Fibroblast of skin of back (primary cell): ENCODE measurements around the gene CTSE.
A peak's percentile ranks its signal among the peaks of the same experiment; 100 is the strongest.

ENCODE experiments used
- DNase-seq: peaks from one replicate; pipeline ENCODE4 v3.0.0-alpha.2; 2013

The CTSE gene

GRCh38 chr1:206049919-206050600 lies 26.4 kb upstream of the CTSE start:
- DNase-seq, result no peak

DNA sequence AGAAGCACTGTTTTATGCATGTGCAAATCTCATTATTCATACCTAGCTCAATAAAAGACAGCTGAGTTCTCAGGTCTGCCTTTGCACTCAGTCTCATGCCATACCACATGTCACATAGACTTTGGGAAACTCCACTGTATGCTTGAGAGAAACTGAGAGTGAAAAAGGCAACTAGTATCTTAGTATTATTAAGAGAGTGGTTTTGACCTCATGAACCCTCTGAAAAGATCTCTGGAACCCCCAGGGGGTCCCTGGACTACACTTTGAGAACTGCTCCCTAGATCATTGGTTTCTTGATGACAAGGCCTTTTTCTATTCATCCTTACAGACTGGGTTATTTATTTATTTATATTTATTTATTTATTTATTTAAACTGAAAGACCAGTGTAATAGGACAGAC lies 25.6 kb upstream of the CTSE start:
- no peak for DNase-seq

- DNase-seq, result no peak
These were observed 24.9 kb upstream of the CTSE start for GRCh38 chr1:206048582-206048981.

- DNase-seq, result no peak
These were observed 23.6 kb upstream of the CTSE start for GRCh38 chr1:206047271-206047670.

DNA sequence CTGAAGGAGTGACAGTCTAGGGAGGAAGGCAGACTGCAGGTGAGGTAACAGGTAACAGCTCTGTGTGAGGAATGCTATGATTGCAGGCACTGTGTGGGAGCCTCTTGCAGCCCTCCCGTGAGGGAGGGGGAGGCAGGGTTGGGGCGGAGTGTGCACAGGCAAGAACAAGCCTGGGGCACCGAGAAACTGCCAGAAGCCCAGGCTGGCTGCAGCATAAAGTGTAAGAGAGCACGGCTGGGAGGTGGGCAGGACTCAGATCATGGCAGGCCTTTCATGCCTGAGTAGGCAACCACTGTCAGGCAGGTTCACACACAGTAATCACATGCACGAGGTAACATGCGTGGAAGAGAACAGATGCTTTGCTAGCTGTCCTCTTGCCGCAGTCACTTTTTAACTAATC lies 17.9 kb upstream of the CTSE start:
- no peak for DNase-seq

DNA sequence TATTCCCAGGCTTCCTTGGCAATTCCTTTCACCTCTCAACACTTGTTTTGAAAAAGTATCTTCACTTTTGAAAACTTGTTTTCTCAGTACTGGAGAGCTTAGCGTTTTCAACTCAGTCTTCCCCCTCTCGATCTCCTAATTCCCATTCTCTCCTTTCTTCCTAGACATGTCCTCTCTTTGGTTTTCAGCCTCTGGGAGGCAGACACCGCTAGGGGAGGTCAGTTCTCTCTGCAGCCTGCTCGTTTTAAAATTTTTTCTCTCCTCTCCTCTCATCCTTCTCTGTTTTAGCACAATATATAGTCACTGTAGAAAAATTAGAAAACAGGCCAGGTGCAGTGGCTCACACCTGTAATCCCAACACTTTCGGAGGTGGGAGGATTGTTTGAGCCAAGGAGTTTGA lies 16.6 kb upstream of the CTSE start:
- no peak for DNase-seq

DNA sequence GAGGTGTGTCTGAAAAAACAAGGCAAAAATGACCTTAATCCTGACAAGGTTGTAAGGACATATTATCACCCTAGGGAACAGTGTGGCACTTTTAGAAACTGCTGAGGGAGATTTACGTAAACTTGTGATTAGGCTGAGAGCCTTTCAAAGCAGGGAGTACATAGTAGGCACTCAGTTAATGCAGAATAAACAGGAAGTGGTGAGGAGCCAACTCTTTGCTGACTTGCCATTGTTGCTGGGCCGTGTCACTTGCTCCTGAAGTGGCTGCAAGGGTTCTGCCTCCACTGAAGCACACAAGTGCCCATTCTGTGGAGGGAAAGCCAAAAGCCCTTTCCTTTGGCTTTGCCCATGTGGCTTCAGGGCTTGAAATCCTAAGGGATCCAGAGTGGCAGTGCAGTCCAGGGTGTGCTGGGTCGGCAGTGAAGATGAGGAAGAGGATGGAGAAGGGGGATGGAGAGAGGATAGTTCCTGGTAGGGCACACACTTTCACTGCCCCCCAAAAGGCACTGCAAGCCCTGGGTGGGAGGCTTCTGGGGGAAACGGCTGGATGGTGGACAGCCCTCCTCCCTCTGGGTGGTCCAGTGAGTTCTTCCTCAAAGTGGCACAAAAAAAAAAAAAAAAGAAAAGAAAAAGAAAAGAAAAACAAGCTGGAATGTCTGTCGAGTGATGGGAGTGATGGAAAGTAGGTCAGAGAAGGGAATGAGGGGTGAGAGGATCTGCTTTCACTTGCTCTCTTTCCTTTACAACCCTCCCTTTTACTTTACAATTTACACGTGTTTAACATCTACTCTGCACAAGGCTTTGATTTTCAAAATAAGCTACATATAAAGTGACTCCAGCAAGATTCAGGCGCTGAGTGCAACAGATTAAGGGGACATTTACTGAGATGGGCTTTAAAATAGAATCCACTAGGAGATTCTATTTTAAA lies 15.6 kb upstream of the CTSE start:
- no peak for DNase-seq

DNA sequence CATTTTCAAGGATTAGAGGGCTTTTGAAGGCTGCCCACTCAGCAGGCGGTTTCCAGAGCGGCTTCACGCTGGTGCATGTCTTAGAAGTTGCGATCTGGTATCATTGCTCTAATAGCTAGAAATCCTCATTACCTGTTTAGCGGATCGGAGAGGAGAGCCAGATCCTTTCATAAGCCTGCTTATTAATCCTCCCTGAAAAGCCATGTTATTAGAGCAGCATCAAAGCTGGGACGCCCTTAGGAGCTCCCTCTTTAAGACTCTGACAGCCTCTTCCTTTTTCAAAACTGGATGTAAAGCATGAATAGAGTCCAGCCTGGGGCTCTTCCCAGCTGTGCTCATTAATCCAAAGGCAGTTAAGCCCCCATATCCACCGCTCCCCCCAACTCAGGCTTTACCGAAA lies 13.9 kb upstream of the CTSE start:
- DNase-seq, result no peak

- DNase-seq, result no peak
These were observed 13.2 kb upstream of the CTSE start for GRCh38 chr1:206036663-206037455.

- no peak for DNase-seq
These were observed 11.3 kb upstream of the CTSE start for GRCh38 chr1:206035027-206035426.

DNA sequence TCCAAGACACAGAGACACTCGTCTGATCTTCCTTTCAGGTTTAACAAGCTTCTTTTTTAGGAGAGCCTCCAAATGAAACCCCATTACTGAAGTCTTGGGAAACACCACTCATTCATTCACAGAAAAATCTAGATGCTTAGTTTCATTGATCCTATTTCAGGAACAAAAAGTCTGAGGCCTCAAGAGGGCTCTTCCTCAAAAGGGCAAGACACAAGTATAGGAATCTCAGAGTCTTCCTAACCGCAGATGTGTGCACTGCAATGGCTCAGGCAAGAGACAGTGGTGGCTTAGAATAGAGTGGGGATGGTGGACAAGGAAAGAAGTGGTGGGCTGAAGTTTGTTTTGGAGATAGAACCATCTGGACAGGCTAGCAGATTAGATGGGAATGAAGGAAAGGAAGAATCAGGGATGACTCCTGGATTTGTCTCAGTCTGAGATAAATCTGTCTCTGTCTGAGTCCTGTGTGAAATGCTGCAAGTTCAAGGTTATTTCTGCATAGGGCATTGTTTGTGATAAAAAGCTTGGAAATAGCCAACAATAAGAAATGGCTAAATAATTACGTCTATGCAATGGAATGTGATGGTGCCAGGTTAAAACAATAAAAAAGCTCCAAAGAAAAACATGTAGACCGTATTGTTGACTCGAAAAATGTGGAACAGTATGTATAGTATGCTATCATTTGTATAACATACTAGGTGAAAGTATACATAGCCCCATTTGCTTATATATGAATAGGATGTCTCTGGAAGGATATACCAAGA lies 8.9 kb upstream of the CTSE start:
- no peak for DNase-seq

GRCh38 chr1:206030714-206031113 lies 7.0 kb upstream of the CTSE start:
- peak; percentile 58 for DNase-seq

- no peak for DNase-seq
These were observed 6.5 kb upstream of the CTSE start for GRCh38 chr1:206030191-206030590.

GRCh38 chr1:206029484-206029883 lies 5.8 kb upstream of the CTSE start:
- no peak for DNase-seq

- no peak for DNase-seq
These were observed 1.7 kb upstream of the CTSE start for GRCh38 chr1:206025283-206025820.

- DNase-seq, result no peak
These were observed 929 bp downstream of the CTSE start for GRCh38 chr1:206022766-206023165.

DNA sequence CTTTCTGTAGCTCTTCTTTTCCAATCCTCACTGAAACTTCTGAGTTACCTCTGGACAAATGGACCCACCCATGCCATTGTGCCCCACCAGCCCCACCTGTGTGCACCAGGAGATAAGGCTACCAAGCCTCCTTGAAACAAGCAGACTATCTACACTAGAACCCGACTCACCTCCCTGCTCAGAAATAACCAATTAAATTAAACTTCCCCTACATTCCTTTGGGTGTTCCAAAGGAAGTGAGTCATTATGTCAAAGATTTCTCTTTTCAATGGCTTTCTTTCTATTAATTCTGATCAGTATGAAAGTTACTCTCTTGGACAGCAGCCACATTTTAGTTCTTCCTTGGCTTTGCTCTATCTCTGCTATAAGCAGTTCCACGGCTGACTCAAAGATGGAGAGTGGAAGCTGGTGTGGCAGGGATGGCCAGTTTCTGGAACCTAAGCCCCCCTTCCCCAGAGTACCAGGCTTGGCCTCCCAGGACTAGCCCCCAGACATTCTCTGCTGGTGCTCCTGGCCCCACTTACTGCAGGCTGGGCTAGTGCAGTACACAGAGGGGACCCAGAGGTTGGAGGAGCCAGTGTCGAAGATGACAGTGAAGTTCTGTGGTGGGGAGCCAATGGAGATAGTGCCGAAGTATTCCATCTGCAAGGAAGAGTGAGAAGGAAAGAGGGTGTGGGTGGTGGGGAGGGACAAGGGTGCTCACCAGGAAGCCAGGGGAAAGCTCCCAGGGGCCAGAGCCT lies 1.9 kb downstream of the CTSE start:
- DNase-seq, result peak; percentile 58

GRCh38 chr1:206021008-206021625 lies 2.6 kb downstream of the CTSE start:
- no peak for DNase-seq

DNA sequence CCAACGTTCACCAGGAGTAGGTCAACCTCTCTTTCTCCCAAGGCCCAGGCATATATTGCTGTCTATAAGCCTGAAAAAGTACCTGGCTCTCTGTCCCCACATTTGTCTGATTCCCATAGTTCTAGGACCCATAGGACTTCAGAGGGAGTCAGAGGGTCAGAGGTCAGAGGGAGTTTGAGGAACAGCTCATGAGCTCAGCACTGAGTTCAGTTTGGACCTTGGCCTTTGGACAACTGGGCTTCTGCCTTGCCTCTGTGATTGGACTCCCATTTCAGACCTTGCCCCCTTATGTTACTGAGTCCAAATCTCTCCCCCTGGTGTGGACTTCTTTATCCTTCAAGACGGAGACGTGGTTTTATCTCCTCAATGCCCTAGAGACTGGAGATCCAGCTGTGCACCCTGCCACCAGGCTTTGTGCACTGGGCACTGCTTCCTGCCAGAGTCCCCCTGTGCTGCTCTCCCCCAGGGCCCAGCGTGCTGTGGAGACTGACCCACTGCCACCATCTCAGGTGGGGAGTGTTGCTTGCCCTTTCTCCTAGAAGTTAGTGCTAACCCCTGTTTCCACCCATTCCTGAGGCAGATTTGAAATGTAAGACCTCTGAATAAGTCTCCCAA lies 3.2 kb downstream of the CTSE start:
- DNase-seq, result no peak

DNA sequence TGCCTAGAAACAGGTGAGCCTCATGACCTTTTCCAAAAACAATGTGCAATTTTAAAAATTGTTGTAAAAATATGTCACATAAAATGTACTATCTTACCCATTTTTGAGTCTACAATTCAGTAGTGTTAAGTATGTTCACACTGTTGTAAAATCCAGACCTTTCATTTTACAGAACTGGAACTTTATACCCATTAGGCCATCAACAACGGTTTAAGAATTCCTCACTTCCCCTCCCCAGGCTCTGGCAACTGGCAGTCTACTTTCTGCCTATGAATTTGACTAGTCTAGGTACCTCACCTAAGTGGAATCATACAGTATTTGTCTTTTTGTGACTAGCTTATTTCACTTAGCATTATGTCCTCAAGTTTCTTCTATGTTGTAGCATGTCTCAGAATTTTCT lies 8.6 kb downstream of the CTSE start:
- no peak for DNase-seq

- no peak for DNase-seq
These were observed 9.1 kb downstream of the CTSE start for GRCh38 chr1:206014601-206015000.
